GM18520 (cell line): ENCODE results near the gene STEAP4.
"Not testable (repeated sequence)": the region's sequence is repeated elsewhere in the genome, so short reads cannot be mapped to it uniquely, and the experiment has no call there.

Experiments used
- ATAC-seq: cut with Tn5 transposase; IDR thresholded peaks from one replicate; pipeline ENCODE4 v1.9.1; 2021; ENCODE audit not compliant: unreplicated experiment

STEAP4 gene

DNA sequence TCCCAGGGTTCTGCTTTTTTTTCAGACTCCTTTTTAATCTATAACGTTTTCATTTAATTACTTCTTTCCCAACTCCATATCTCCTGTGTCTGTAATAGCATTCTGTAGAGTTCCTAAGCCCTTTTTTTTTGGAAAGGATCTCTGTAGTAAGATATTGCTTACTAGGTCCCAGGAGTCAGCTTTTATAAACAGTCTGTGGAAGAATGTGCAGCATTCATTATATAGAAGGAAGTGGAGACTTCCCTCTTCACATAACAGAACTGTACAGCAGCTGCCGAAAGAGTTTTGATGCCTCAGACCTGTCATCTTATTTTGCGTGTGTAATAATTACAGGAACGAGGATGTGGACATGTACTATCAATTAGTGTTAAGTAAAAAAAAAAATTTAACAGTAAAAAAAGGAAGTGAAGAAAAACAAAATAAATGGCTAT lies 7.4 kb upstream of the STEAP4 start:
- no peak for ATAC-seq

DNA sequence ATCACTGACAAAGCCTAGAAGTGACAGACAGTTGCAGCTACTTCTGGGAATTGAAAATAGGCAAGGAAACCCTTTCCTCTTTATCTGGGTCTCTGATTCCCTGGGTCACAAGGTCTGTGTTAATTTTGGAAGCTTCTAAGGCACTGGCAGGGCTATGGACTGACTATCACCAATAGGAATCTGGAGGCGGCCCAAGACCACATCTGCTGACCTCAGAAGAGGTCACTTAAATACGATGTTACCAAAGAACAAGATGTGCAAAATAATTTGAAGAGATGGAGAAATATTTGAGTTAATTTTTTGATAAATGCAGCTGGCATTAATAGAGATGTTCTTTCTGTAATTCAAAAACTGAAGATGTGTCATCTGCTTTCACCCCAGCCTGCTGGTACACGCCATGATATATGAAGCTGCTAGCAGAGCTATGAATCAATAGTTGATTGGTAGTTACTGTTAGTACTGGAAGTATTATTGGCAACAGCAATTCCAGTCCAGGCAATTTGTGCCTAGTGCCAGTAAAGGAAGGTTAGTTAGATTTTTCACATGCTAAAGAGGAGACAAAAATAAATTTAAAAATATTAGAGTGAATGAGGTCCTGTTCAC lies 5.5 kb upstream of the STEAP4 start:
- ATAC-seq = no peak

DNA sequence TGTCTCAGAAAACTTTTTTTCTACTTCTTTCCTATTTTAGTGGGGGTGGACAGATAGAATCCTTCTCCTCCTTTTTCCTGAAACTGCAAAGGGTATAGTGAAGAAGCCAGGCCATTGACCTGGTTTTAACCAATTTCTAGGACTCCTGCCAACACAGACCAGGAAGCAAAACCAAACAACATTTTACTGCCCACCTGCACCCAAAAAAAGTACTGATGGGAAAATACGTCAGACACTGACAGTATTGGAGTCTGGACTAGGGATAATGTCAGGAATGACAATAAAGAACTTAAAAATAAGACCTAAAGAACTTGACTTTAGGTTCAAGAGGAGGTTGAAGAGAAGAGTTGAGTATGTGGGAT lies 5.0 kb upstream of the STEAP4 start:
- ATAC-seq = no peak

DNA sequence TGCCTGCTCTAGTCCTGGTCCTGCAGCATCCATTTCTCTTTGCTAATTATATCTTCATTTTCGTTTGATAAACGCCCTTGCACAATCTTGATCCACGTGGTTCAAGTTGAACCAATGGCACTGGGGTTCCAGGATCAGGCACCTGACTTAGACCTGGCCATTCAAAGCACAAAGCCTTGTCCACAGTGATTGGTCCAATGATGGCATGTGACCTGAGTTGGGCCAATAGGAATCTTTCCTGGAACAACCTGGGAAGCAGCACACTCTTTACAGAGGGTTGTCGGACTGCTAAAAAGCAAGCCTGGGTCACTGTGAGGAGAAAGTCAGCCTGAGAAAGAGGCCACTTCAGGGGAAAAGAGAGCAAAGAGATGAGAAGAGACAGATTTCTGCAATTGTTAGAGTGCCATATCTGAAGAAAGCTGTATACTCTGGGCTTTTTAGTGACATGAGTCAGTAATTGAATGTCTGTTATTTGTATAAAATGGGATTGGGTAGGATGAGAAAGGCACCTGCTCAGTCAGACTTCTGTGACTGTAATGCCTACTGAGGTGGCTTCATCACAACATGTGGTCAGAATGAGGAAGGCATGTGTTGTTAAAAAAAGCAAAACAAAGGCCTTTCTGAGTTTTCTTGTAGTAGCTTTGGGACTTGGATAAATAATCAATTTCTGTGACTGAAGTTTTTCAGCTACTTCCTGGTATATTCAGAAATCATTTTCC lies 4.4 kb upstream of the STEAP4 start:
- ATAC-seq = no peak

DNA sequence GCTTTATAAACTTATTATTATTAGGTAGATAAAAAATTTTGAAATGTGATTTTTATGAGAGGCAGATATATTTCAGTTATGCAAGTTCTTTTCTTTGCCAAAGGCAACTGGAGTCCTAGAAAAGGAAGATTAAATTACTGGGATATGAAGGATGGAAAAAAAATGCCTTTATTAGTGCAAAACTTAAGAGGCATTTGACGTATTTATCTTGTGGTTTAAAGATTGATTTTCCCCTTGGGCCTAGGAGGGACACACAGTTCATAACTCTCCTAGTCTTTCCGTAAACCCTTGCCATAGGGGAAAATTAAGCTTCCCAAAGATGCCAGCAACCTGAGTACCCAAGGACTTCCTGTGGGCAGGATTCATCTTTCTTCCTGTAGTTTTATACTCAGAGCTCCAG lies 3.1 kb upstream of the STEAP4 start:
- ATAC-seq = no peak

DNA sequence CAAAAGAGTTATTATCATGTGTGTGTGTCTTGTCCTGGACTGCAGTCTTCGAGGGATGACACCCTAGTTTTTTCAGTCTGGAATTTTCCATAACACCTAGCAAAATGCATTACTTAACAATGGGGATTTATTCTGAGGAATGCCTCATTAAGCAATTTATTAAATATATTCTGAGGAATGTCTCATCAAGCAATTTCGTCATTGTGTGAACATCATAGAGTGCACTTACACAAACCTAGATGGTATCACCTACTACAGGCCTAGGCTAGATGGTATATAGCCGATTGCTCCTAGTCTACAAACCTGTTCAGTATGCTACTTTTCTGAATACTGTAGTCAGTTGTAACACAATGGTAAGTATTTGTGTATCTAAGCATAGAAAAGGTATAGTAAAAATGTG lies 1.1 kb upstream of the STEAP4 start:
- no peak for ATAC-seq

DNA sequence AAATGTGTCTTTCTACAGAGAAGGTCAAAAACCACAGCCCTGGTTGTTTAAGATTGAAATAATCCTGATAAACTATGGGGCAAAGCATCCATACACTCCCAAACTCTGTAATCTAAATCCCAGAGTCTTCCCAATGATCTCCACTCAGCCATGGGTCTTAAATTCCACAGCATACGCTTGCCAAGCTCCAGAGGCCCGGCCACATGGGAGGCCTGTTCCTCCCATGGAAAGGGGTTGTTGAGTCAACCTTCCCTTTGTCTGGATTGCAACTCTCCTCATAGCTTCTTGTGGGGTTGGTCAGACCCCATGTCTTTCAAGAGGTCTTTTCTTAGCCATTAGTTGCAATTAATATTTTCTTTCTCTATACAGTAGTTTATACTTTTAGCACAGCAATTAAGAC lies 718 bp upstream of the STEAP4 start:
- no peak for ATAC-seq

DNA sequence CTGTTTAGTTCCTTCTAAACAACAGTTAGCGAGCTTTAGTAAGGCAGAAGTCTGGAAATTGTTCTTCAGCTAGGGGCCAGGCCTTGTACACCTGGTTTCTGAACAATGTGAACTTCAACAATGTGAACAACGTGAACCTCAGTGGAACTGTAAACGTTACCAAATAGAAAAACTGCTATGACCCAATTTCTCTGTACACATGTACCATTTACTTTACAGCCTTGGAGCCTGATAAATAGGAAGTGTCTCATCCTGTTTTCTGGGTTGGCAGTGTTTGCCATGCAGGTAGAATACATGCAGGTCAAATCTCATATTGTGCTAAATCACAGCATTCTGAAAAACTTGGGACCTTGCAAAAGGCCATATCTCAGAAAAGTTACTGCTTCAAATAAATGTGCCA lies 1.6 kb downstream of the STEAP4 start:
- ATAC-seq = no peak

DNA sequence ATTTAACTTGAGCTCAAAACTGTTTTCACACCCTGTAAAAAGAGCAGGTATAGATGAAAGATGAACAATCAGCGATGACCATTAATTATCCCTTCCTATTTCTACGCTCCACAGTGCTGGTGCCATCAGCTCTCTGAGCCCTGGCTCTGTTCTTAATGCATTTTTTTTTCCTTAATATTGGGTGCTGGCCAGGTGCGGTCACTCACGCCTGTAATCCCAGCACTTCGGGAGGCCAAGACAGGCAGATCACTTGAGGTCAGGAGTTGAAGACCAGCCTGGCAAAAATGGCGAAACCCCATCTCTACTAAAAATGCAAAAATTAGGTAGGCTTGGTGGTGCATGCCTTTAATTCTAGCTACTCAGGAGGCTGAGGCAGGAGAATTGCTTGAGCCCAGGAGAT lies 4.2 kb downstream of the STEAP4 start:
- ATAC-seq = no peak

DNA sequence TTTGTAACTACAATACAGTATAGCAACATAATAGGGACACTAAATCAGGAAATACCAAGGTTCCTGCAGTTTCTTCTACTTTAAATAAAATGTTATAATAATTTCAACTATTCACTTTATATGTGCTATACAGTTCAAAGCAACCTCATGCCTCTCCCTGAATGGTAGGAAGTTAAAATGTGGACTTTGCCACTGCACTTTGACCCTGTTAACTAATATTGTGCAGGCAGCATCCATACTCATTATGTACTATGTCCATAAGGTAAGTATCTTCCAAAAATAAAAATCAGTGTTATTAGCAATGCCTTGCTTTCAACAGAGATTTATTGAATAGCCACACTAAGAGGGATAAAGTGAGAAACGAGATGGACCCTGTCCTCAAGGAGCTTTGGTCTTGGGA lies 4.8 kb downstream of the STEAP4 start:
- no peak for ATAC-seq

DNA sequence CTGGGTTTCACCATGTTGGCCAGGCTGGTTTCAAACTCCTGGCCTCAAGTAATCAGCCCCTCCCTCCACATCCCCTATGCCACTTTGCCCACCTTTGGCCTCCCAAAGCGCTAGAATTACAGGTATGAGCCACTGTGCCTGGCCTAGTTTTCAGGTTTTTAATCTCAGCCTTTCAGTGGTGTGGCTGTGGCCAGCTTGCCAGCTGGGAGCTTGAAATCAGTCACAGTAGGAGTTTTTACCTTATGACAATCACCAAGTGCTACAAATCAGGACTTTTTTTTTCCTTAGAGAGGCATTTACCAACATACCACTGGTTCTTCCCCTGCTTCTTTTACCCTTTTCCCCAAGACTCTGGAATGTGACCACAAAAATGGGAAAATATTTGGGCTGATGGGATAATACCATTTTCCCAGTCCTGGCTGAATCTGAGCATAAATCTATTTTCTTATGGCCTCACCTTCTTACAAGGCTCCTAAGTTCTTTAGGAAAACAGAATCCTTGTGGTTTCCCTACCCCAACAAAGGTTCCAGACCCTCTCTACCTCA lies 6.2 kb downstream of the STEAP4 start:
- no peak for ATAC-seq

DNA sequence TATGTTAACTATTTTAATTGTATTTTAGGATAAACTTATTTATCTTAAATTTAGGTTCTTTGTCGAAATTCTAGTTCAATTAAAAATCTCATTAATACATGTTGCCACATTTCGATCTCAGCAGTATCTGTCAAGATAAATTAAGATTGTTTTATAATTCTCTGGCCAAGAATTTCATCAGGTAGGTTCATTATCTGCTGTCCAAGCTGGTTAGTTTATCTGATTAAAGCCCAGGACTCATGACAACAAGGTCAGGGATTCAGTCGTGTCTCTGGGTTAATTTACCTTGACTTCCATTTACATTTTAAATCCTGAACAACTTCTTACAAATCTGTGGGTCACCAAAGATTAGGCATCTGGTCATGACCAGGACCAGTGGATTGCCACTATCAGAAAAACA lies 7.6 kb downstream of the STEAP4 start:
- no peak for ATAC-seq

DNA sequence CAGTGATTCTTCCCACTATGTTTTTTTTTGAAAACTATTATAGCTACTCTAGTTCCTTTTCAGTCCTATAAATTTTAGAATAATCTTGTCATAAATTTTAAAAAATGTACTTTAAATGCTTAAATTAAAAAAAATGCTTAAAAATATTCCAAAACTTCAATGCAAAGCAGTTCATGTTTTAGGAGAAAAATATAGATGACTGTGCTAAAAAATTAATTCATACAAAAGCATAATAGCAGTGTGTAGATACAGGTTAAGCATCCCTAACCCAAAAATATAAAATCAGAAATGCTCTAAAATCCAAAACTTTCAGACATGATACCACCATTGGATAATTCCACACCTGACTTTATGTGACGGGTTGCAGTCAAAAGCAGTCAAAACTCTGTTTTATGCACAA lies 12.8 kb downstream of the STEAP4 start:
- ATAC-seq = no peak

DNA sequence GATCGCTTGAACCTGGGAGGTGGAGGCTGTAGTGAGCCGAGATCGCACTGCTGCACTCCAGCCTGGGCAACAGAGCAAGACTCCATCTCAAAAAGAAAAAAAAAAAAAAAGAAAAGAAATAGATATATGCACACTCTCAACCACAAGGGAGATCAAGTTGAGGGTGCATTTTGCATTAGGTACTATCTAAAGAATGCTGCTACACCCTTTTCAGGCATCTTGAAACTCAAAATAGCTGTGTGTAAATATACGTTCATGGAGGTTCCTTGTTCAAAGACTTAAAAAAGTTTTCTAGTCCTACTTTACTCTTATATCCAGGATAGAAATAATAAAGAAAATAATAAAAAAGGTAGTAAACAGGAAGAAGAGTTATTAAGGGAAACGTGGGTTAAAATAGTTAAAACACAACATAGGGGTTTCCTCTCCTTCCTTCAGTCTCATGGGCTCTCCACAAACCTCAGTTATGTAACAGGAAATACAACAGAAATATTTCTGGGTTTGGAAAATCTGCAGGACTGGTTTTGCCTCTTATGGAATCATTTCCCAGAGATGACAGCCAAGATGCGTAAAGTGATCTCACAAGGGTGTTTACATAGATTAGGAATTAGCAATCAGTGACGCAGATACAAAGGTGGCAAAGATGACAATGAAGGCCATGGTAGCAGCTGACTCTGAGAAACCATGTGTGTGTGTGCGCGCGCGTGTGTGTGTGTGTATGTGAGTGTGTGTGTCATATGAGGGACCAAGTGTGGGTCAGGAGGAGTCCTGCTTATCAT lies 15.1 kb downstream of the STEAP4 start:
- no peak for ATAC-seq

DNA sequence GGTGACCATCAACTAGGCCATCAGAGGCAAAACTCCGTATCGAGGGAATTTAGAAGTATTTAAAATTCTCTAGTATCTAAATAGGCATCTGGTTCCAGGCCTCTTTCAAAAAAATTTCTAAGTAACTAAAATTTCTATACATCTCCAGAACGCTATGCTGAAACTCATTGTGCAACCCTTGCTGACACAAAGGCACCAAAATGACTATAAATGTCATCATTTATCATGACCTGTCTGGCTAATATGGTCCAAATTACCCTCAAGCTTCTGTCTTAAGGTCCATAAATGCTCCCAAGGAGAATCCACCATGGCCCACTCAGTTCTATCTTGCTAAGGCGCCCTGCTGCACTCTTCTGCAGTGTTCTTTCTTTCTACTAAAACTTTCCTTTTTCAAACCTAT lies 16.2 kb downstream of the STEAP4 start:
- ATAC-seq = no peak

DNA sequence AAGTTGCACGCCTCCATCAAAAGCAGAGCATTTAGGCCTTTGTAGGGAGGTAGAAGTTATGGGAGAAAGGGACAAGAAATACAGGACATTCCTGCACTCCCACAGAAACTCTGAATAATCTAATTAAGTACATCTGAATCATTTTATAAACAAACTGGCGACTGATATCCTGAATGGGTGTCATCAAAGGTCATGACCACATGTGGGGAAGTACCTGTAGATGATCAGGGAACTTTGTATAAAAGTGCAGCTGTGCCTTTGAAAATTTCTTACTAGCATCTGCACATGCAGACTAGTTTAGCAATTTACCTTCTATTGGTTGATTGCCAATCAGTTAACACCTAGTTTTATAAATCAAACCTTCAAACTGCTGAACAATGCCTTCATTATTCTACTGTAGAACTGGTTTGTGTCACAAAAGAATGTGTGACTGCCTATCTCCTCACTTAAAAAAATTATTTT lies 17.1 kb downstream of the STEAP4 start:
- ATAC-seq = no peak

DNA sequence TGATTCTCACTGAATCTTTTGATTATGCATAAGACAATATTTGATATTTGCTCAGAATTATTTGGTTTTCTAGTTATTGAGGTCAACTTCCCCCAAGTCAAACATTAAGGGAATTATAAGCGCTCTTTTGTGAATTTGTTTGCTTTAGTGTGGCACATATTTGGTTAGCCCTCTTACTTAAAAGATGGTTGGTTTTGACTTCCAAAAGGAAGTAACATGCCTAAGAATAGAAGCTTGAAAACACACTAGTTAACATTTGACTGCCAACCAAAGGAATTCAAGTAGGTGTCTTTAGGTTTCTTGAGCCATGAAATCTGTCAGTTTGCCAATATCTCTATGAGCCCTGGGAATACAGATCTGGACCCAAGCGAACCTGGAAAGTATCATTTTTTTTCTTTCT lies 24.9 kb downstream of the STEAP4 start:
- ATAC-seq = no peak

DNA sequence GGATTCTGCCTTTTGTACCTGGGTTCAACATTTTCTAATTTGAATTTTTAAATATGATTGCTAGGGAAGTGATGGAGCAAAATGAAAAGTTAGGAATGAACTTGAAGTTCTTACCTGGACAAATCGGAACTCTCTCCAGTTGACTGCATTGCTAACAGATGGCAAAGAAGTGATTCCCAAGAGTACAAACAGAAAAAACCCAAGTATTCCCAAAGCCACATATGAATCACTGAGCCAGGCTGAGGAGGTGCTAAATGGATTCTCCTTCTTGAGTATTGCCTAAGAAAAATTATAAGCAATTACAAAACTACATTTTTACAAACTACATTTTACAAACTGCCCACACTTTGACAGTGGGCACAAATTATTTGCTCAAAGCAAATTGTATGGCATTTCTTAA lies 25.9 kb downstream of the STEAP4 start:
- ATAC-seq = no peak

DNA sequence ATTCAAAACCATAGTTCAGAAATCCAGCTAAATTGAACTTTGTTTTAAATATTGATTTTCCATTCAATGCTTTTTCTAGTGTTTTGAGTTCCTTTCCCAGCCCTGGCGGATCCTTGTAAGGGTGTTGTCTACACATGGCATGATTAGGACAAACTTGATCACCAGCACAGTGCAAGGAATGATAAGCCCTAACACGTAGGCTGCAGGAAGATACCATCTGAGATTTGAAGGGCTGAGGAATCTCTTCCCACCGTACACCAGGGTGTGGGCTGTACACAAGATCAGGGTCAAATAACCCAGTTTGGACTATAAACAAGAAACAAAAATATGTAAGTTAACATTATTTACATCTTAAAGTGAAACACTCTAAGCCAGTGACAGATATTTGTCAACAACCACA lies 27.4 kb downstream of the STEAP4 start:
- ATAC-seq = no peak

DNA sequence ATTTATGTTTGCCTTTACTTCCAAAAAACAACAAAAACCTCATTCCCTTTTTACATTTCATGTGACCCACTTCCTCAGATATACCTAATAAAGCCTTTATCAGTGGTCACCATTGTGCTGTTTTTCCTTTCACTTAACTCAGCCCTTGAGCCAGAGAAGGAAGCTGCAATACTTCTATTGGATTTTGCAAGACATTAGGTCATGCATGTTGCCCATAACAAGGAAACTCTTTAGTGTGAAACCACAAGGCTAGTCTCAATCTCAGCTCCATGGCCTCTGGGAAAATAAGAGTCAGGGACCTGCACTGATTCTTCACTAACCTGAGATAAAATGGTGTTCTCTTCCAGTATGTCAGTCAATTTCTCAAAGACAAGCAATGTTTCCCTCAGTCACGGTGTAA lies 27.8 kb downstream of the STEAP4 start:
- ATAC-seq = no peak

DNA sequence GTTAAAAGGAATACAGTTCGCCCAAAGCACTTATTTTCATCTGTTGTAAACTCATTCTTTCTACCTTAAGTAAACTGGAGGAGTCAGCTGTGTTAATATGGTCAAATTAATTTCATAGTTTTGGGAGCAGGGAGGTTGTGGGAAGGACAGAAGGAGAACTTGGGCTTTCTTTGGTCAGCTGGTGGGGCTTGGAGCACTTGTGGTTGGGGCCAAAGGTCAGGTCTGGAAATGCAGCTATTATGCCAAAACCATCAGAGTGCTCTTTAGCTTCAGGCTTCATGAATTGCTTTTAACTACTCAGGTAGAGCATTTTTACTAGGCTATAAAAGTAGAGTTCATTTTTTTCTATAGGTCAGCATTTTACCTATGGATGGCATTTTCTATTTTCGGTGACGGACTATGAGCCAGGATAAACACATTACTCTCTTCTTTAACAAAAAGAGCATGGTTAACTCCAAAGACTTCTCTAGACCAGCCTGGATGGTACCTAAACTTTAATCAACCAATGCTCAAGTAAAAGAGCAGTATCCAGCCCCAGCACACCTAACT lies 30.0 kb downstream of the STEAP4 start:
- no peak for ATAC-seq

DNA sequence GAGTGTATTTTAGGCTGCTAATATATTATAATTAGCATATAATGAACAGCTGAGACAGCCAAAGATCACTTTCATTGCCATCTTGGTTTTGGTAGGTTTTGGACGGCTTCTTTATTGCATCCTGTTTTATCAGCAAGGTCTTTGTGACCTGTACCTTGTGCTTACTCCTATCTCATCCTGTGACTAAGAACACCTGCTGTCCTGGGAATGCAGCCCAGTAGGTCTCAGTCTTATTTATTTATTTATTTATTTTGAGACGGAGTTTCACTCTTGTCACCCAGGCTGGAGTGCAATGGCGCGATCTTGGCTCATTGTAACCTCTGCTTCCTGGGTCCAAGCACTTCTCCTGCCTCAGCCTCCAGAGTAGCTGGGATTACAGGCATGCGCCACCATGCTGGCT lies 31.8 kb downstream of the STEAP4 start:
- not testable (repeated sequence) for ATAC-seq
